Islet precursor cell (in vitro differentiated cells): ENCODE measurements around the gene PLEKHA4.
"Not testable (repeated sequence)": the region's sequence is repeated elsewhere in the genome, so short reads cannot be mapped to it uniquely, and the experiment has no call there.

ENCODE experiments used
- DNase-seq: peaks from one replicate; pipeline ENCODE4 v3.0.0-alpha.2; 2018

PLEKHA4 gene

DNA sequence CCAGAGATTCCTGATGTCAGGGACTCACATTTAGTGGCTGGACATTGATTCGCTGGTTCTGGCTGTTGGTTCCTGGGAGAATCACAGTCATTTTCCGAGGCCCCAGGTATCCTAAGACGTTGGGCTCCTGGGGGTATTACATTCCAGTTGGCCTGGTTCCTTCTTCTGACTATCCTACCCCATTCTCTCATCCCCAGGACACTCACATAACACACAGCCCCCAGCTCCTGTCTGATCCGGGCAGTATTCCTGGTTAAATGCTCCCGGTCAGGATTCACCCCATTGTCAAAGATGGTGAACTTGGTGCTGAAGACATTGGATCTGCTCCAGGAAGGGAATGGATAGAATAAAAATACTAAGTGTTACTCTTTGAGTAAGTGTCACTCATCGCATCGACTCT is 15.3 kb upstream of the PLEKHA4 start:
- DNase-seq, result no peak

- no peak for DNase-seq
These were observed 13.6 kb upstream of the PLEKHA4 start for GRCh38 chr19:48881741-48882657.

- DNase-seq, result not testable (repeated sequence)
These were observed 11.3 kb upstream of the PLEKHA4 start for GRCh38 chr19:48879696-48880095.

- no peak for DNase-seq
These were observed 10.7 kb upstream of the PLEKHA4 start for GRCh38 chr19:48879025-48879637.

DNA sequence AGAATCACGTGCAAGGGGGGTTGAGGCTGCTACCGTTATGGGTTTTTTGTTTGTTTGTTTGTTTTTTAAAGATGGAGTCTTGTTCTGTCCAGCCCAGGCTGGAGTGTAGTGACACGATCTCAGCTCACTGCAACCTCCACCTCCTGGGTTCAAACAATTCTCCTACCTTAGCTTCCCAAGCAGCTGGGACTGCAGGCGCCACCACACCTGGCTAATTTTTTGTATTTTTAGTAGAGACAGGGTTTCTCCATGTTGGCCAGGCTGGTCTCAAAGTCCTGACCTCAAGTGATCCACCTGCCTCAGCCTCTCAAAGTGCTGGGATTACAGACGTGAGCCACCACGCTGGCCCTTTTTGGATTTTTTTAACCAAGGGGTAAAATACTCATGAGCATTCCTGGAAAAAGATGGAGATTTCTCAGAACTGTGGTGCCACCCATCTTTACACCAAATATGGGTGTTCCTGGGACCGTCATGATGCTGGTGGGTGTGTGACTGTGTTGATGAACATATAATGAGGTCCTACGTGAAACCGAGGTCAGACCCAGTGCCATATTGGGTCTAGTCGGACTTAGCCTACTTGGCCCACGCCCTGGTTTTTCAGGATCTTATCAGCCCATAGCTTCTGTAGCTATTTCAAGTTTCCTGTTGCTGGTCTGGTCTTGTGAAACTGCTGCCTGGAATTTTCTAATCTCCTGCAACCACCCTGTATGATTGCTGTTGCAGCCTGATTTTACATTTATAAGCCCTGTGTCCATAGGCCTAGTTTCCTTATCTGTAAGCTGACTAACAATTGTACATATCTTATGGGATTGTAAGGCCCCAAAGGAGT is 10.0 kb upstream of the PLEKHA4 start:
- no peak for DNase-seq

DNA sequence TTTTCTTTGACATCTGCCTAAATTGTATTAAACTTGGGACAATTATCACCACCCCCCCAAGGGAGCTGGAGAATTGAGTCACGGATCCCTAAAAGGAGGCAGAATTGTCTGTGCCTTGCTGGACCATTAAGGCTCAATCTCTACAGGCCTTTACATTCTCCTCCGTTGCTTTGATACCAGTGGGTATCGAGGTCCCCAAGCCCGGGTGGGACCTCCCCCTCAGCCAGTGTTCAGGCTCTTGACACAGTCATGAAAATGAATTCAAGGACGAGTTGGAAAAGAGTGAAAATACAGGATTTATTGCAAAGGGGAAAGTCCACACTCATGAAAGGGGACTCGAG is 9.4 kb upstream of the PLEKHA4 start:
- no peak for DNase-seq

DNA sequence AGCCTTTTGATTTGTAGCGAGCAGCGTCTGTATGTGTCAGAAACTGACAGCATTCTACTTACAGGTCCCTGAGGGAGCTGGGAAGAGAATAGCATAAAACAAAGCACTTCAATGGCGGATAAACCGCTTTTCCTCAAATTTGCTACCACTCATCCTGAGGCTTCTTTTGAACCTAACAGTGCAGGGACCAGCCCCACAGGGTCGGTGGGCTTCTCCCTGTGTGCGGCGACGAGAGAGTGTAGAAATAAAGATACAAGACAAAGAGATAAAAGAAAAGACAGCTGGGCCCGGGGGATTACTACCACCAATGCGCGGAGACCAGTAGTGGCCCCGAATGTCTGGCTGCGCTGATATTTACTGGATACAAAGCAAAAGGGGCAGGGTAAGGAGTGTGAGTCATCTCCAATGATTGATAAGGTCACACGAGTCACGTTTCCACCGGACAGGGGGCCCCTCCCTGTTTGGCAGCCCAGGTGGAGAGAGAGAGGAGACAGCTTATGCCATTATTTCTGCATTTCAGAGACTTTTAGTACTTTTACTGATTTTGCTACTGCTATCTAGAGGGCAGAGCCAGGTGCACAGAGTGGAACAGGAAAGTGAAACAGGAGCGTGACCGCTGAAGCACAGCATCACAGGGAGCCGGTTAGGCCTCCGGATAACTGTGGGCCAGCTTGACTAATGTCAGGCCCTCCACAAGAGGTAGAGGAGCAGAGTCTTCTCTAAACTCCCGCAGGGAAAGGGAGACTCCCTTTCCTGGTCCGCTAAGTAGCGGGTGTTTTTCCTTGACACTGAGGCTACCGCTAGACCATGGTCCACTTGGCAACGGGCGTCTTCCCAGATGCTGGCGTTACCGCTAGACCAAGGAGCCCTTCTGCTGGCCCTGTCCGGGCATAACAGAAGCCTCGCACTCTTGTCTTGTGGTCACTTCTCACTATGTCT is 7.9 kb upstream of the PLEKHA4 start:
- DNase-seq, result peak; percentile 69

GRCh38 chr19:48874303-48875135 is 6.1 kb upstream of the PLEKHA4 start:
- DNase-seq, result no peak

DNA sequence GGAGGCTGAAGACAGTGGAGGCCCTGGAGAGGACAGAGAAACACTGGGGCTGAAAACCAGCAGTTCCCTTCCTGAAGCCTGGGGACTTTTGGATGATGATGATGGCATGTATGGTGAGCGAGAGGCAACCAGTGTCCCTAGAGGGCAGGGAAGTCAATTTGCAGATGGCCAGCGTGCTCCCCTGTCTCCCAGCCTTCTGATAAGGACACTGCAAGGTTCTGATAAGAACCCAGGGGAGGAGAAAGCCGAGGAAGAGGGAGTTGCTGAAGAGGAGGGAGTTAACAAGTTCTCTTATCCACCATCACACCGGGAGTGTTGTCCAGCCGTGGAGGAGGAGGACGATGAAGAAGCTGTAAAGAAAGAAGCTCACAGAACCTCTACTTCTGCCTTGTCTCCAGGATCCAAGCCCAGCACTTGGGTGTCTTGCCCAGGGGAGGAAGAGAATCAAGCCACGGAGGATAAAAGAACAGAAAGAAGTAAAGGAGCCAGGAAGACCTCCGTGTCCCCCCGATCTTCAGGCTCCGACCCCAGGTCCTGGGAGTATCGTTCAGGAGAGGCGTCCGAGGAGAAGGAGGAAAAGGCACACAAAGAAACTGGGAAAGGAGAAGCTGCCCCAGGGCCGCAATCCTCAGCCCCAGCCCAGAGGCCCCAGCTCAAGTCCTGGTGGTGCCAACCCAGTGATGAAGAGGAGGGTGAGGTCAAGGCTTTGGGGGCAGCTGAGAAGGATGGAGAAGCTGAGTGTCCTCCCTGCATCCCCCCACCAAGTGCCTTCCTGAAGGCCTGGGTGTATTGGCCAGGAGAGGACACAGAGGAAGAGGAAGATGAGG is 5.3 kb upstream of the PLEKHA4 start:
- DNase-seq, result no peak

- peak; percentile 91 for DNase-seq
These were observed 4.6 kb upstream of the PLEKHA4 start for GRCh38 chr19:48872884-48873475.

- peak; percentile 99 for DNase-seq
These were observed 3.9 kb upstream of the PLEKHA4 start, which contains the start of gene PPP1R15A for GRCh38 chr19:48872182-48872883. Gene PPP1R15A, plus strand, starts transcription at chr19:48872421. Its CDS starts 813 bp downstream, at chr19:48873234.

DNA sequence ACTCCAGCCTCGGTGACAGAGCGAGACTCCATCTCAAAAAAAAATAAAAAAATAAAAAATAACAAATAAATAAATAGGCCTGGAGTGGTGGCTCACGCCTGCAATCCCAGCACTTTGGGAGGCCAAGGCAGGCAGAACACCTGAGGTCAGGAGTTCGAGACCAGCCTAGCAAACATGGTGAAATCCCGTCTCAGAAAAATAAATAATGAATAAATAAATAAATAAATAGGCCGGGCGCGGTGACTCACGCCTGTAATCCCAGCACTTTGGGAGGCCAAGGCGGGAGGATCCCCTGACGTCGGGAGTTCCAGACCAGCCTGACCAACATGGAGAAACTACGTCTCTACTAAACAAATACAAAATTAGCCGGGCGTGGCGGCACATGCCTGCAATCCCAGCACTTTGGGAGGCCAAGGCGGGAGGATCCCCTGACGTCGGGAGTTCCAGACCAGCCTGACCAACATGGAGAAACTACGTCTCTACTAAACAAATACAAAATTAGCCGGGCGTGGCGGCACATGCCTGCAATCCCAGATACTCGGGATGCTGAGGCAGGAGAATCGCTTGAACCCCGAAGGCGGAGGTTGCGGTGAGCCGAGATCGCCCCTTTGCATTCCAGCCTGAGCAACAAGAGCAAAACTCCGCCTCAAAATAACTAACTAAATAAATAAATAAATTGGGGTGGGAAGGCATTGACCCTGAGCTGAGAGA is 3.2 kb upstream of the PLEKHA4 start:
- not testable (repeated sequence) for DNase-seq

DNA sequence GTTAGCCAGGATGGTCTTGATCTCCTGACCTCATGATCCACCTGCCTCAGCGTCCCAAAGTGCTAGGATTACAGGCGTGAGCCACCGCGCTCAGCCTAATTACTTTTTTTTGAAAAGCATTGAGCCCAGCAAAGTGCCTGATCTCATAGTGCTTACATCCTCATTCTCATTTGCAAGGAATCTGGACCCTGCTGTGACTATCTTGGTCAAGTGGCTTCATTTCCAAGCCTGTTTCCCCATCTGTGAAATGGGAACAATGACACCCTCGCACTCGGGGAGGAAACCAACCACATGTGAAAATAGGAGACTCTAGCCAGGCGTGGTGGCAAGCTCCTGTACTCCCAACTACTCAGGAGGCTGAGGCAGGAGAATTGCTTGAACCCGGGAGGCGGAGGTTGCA is 1.6 kb upstream of the PLEKHA4 start:
- DNase-seq, result no peak

- DNase-seq, result no peak
These were observed 687 bp downstream of the PLEKHA4 start for GRCh38 chr19:48867746-48868113.

DNA sequence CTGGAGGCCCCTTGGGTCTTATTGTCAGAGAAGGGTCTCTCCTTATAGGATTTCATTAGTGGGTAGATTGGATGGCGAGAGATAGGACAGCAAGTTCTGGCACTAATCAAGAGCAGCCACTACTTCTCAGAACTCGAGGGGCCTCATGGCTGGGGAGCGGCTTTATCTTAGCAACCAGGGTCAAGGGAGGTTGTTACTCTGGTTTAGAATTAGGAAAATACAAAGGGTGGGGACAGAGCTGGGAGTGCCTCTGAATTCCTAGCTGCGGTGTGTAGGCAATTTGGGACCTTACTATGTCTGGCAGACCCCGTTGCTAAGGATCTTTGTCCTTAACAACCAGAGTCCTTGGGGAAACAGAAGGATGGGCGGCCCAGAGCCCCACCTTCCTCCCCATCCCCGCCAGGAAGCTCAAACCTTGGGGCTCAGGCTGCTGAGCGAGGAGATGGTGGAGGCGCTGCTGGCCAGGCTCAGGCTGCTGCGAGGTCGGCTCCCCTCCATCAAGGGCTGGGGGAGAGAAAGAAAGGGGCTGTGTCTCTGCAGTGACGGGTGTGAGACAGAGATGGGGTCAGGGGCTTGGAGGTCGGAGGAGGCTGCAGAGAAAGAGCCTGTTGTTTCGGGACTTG is 1.2 kb downstream of the PLEKHA4 start:
- no peak for DNase-seq

DNA sequence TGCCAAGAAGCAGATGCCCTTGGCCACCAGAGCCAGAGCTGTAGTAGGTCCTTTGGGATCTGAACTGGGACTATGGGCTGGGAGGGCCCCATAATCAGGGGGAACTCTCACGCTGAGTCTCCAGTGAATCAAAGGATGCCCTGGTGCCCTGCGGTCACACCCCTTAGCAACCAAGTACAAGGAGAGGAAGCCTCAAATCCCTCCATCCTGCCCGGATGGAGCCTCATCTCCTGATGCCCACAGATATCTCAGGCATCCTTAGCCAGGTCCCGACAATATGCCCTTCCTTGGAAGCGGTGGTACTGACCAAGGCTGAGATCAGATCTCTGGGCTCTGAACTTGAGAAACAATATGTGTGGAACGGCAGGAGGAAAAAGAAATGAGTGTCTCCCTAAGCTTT is 1.7 kb downstream of the PLEKHA4 start:
- no peak for DNase-seq

- no peak for DNase-seq
These were observed 5.6 kb downstream of the PLEKHA4 start for GRCh38 chr19:48862827-48863226.

DNA sequence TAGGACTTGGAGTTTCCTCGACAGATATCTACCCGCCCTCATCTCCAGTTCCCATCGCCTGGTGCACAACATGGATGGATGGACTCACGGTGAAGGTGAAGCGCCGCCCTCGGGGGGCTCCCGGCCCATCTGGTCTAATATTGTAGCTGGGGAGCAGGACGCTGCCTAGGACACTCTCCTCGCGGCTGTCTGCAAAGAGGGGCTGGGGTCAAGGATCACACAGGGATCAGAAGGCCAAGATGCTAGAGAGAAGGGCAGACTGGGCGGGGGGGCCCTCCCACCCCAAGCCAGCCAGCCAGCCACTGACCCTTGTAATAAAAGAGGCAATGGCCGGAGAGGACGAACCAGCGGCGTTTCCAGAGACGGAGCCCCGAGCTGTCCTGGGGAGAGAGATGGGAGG is 7.1 kb downstream of the PLEKHA4 start:
- DNase-seq, result no peak
